IMR-90 (cell line): ENCODE results near the gene ITFG1. TPM values are rescaled to one million over a fixed set of nuclear protein-coding genes. Genes with fewer than 3 reads are reported as not detected.

Source experiments
- ATAC-seq: fragments of 200-7000 bp; cut with Tn5 transposase; 2 replicates; pipeline ENCODE4 v1.9.1; 2020; ENCODE audit warnings: low read depth, mild to moderate bottlenecking, moderate library complexity
- BruUV-seq: library from RNA; stranded (reverse); fragments of 400-500 nt; replicated peaks from 2 replicates; lab custom pipeline; 2021; lab: Mats Ljungman, UMichigan
- CTCF ChIA-PET: fragments of 300-600 bp; formaldehyde crosslinking; extraction: SDS; loops from one replicate; lab custom pipeline; 2021; ENCODE audit warnings: antibody characterized with exemption; lab: Yijun Ruan, JAX
- POLR2A ChIA-PET: fragments of 300-600 bp; sonication (Branson Sonifier 250); formaldehyde crosslinking; loops from one replicate; lab custom pipeline; 2022; ENCODE audit warnings: antibody characterized with exemption; ENCODE audit not compliant: unreplicated experiment; lab: Charles Lee
- DNase-seq: peaks from one replicate; pipeline ENCODE4 v3.0.0; 2013
- H2AFZ ChIP-seq: replicated peaks from 2 replicates; pipeline ENCODE3; 2013; ENCODE audit warnings: low read length, mild to moderate bottlenecking; ENCODE audit not compliant: poor library complexity
- H2AK5ac ChIP-seq: 2 replicates; pipeline ENCODE4 v1.6.1; 2013; ENCODE audit warnings: low read depth, low read length, inconsistent platforms
- H2AK9ac ChIP-seq: replicated peaks from 2 replicates; pipeline ENCODE3; 2013; ENCODE audit warnings: mild to moderate bottlenecking, low read depth, low read length, moderate library complexity; ENCODE audit not compliant: poor library complexity
- H2BK120ac ChIP-seq: 2 replicates; pipeline ENCODE4 v1.6.1; 2013; ENCODE audit warnings: low read depth, low read length, inconsistent platforms
- H2BK15ac ChIP-seq: 3 replicates; pipeline ENCODE4 v1.6.1; 2013; ENCODE audit warnings: low read depth, low read length, inconsistent platforms
- H2BK20ac ChIP-seq: 2 replicates; pipeline ENCODE4 v1.6.1; 2013; ENCODE audit warnings: low read depth, mild to moderate bottlenecking, inconsistent platforms, low read length, moderate library complexity
- H2BK5ac ChIP-seq: 2 replicates; pipeline ENCODE4 v1.6.1; 2013; ENCODE audit warnings: mild to moderate bottlenecking, low read depth, low read length, inconsistent platforms; ENCODE audit not compliant: poor library complexity, severe bottlenecking
- H3K14ac ChIP-seq: replicated peaks from 2 replicates; pipeline ENCODE4 v1.6.1; 2013; ENCODE audit warnings: low read depth, low read length, inconsistent platforms
- H3K18ac ChIP-seq: 2 replicates; pipeline ENCODE4 v1.6.1; 2013; ENCODE audit warnings: low read depth, low read length, control low read depth
- H3K23ac ChIP-seq: 2 replicates; pipeline ENCODE4 v1.6.1; 2013; ENCODE audit warnings: low read depth, low read length, inconsistent platforms
- H3K27ac ChIP-seq: 2 replicates; pipeline ENCODE4 v1.5.1; 2013; ENCODE audit warnings: mild to moderate bottlenecking, control low read depth, low read length; ENCODE audit not compliant: insufficient read depth
- H3K27me3 ChIP-seq: 2 replicates; pipeline ENCODE4 v1.6.1; 2013; ENCODE audit warnings: low read length; ENCODE audit not compliant: control insufficient read depth, insufficient read depth
- H3K36me3 ChIP-seq: 2 replicates; pipeline ENCODE4 v1.6.1; 2013; ENCODE audit warnings: low read length, mixed read lengths; ENCODE audit not compliant: control insufficient read depth, insufficient read depth
- H3K4ac ChIP-seq: 2 replicates; pipeline ENCODE4 v1.6.1; 2013; ENCODE audit warnings: low read depth, low read length, inconsistent platforms
- H3K4me1 ChIP-seq: 2 replicates; pipeline ENCODE4 v1.6.1; 2013; ENCODE audit warnings: low read length, mixed read lengths; ENCODE audit not compliant: control insufficient read depth, insufficient read depth
- H3K4me2 ChIP-seq: 2 replicates; pipeline ENCODE4 v1.6.1; 2013; ENCODE audit warnings: low read depth, mild to moderate bottlenecking, control low read depth, low read length, moderate library complexity
- H3K4me3 ChIP-seq: 2 replicates; pipeline ENCODE4 v1.5.1; 2013; ENCODE audit warnings: low read depth, mild to moderate bottlenecking, control low read depth, low read length, moderate library complexity; ENCODE audit not compliant: insufficient read depth
- H3K56ac ChIP-seq: 2 replicates; pipeline ENCODE4 v1.6.1; 2013; ENCODE audit warnings: low read length, inconsistent platforms; ENCODE audit not compliant: insufficient read depth; ENCODE audit errors: extremely low read depth
- H3K79me1 ChIP-seq, 2 experiments: 2 replicates each; pipeline ENCODE4 v1.6.1; 2013; ENCODE audit warnings: low read length in 2 of 2, inconsistent platforms in 1 of 2, low read depth in 1 of 2
- H3K9ac ChIP-seq: 2 replicates; pipeline ENCODE4 v1.6.1; 2013; ENCODE audit warnings: low read depth, low read length, control low read depth
- H3K9me1 ChIP-seq: 2 replicates; pipeline ENCODE4 v1.6.1; 2013; ENCODE audit warnings: low read length, inconsistent platforms; ENCODE audit not compliant: insufficient read depth
- H3K9me3 ChIP-seq: 2 replicates; pipeline ENCODE4 v1.6.1; 2013; ENCODE audit warnings: low read length; ENCODE audit not compliant: control insufficient read depth, insufficient read depth
- H4K20me1 ChIP-seq: 2 replicates; pipeline ENCODE4 v1.6.1; 2013; ENCODE audit warnings: low read length, inconsistent platforms; ENCODE audit not compliant: insufficient read depth
- H4K5ac ChIP-seq: 2 replicates; pipeline ENCODE4 v1.6.1; 2013; ENCODE audit warnings: mild to moderate bottlenecking, low read depth, low read length, control low read depth
- H4K8ac ChIP-seq, 2 experiments: 2 replicates each; pipeline ENCODE4 v1.6.1; 2013; ENCODE audit warnings: low read depth in 2 of 2, low read length in 2 of 2, control low read depth in 1 of 2, inconsistent platforms in 1 of 2
- H4K91ac ChIP-seq: 2 replicates; pipeline ENCODE4 v1.6.1; 2013; ENCODE audit warnings: low read depth, low read length, inconsistent platforms; ENCODE audit not compliant: insufficient read depth
- BHLHE40 ChIP-seq: fragments of 150-350 bp; IDR thresholded peaks from 2 replicates; pipeline ENCODE4 v1.6.1; 2016; ENCODE audit warnings: mild to moderate bottlenecking, low read depth, low read length
- CEBPB ChIP-seq: IDR thresholded peaks from 2 replicates; pipeline ENCODE4 v1.6.1; 2012; ENCODE audit warnings: low read depth, low read length, improper control_type of control experiment
- ELK1 ChIP-seq: fragments of 150-350 bp; IDR thresholded peaks from 2 replicates; pipeline ENCODE4 v1.6.1; 2016; ENCODE audit warnings: low read depth, mild to moderate bottlenecking, low read length, moderate library complexity, borderline replicate concordance
- FOS ChIP-seq: fragments of 150-350 bp; IDR thresholded peaks from 2 replicates; pipeline ENCODE4 v1.6.1; 2016; ENCODE audit warnings: low read depth, low read length
- MAFK ChIP-seq: IDR thresholded peaks from 2 replicates; pipeline ENCODE4 v1.6.1; 2012; ENCODE audit warnings: low read depth, low read length, improper control_type of control experiment
- MAZ ChIP-seq: IDR thresholded peaks from 2 replicates; pipeline ENCODE4 v1.6.1; 2012; ENCODE audit warnings: low read depth, mild to moderate bottlenecking, low read length, improper control_type of control experiment, moderate library complexity, borderline replicate concordance
- MXI1 ChIP-seq: IDR thresholded peaks from 2 replicates; pipeline ENCODE4 v1.6.1; 2012; ENCODE audit warnings: low read depth, mild to moderate bottlenecking, low read length, moderate library complexity, borderline replicate concordance
- NFE2L2 ChIP-seq: fragments of 150-350 bp; IDR thresholded peaks from 2 replicates; pipeline ENCODE4 v1.6.1; 2016; ENCODE audit warnings: low read depth, mild to moderate bottlenecking, low read length
- POLR2A ChIP-seq: IDR thresholded peaks from 2 replicates; pipeline ENCODE4 v1.6.1; 2012; ENCODE audit warnings: mild to moderate bottlenecking, low read depth, low read length
- RAD21 ChIP-seq: IDR thresholded peaks from 2 replicates; pipeline ENCODE4 v1.6.1; 2012; ENCODE audit warnings: low read length, improper control_type of control experiment
- SMC3 ChIP-seq: fragments of 150-350 bp; IDR thresholded peaks from 2 replicates; pipeline ENCODE4 v1.6.1; 2016; ENCODE audit warnings: low read depth, mild to moderate bottlenecking, antibody characterized with exemption, low read length, moderate library complexity
- WGBS, 2 experiments: methylation state at CpG; one replicate each; pipeline versions ENCODE4 v1.1.5 to v1.1.7; 2013; ENCODE audit warnings: missing lambda C conversion rate in 2 of 2; ENCODE audit not compliant: insufficient read length in 1 of 2; ENCODE audit errors: extremely low coverage in 2 of 2; 5-methylcytosine and 5-hydroxymethylcytosine counted together
- dilution Hi-C: fragments of 300-500 bp; cut with HindIII; formaldehyde crosslinking; loops from one replicate; pipeline ENCODE4 v1.14.3; 2018; ENCODE audit warnings: low sequenced_read_pairs; ENCODE audit not compliant: unreplicated experiment
- in situ Hi-C: fragments of 300-500 bp; cut with MboI; formaldehyde crosslinking; loops from 3 replicates; pipeline ENCODE4 v1.14.3; 2019; ENCODE audit warnings: low sequenced_read_pairs, inconsistent platforms, mixed read lengths
- intact Hi-C: fragments of 100-400 bp; cut with micrococcal nuclease; formaldehyde crosslinking; loops from 2 replicates; pipeline ENCODE4 v1.10.0; 2022
- polyA plus RNA-seq, 3 experiments: library from polyadenylated mRNA; depleted of rRNA; stranded (reverse); fragments of >200 nt; gene quantifications; 2 replicates each; pipeline ENCODE4 v1.2.3, GENCODE V29; 2012; ENCODE audit warnings: low replicate concordance in 1 of 3
- total RNA-seq: library from RNA; depleted of rRNA; stranded (reverse); fragments of >200 nt; gene quantifications from 2 replicates; pipeline ENCODE4 v1.2.3, GENCODE V29; 2012
- TF ChIP-seq, protein P1 (sequence below): fragments of 150-350 bp; IDR thresholded peaks from 2 replicates; pipeline ENCODE4 v1.6.1; 2017; ENCODE audit warnings: mild to moderate bottlenecking, antibody characterized with exemption, low read length, low read depth
- TF ChIP-seq, protein P2 (sequence below): conservative IDR thresholded peaks from 2 replicates; pipeline ENCODE4 v1.5.1; 2012; ENCODE audit warnings: mild to moderate bottlenecking, low read depth, low read length, improper control_type of control experiment

ITFG1 gene
- total and polyA plus RNA-seq, 2 of the 4 experiments (the other 2 are of a cell fraction): 54.3 to 60.4 TPM

DNA sequence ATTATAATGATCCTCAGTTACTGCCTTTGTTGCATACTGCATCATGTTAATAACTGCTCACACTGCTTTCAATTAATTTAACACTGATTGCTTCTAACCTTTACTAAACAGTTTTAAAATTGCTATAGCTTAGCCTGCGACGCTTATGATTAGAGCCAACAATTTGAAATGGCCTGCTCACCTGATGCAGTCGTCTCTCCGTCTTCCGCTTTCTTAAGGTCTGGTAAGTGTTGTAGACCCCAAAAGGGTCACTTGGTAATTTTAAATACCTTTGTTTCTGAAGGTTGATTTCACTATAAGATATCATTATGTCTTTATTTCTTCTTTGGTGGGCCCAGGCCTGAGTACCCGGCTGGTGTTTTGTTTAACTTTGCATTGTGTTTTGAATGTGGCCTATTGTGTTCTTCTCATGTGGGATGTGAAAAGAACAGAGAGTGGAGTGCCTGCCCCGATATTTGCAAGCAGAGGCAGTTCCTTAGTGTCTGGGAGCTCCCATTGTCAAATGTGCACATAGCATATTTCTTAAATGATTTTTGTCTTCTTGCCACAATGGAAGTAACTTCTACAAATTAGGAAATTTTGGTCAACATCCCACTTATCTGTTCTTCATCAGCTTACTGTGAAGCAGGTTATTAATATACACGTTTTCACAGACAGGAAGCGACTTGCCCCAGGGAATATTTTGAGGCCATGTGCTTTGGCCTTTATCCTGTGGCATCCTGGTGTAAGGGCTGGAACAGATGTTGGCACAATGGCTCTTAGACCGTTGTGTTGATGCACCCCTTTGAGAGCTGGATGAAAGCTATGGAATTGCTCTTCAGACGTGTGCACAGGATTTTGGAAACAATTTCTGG is 3.1 kb upstream of the ITFG1 start:
- Histone ChIP-seq H2AFZ (no peak overlapping the region), H3K79me1 (peaks cover 26 to 59% of the 10 kb centered on the region in 2 experiments), H3K14ac (no peak overlapping the region), H3K18ac (no peak overlapping the region), H4K8ac (no peak overlapping the region), H2BK15ac (no peak overlapping the region), H3K4me1 (peaks cover 4% of the 10 kb centered on the region; the same call in 1 of the 2 replicates), H3K9me1 (peaks cover 9% of the 10 kb centered on the region), H3K56ac (no peak overlapping the region), H4K20me1 (no peaks in the 10 kb centered on the region; the same call in 1 of the 2 replicates), H3K36me3 (no peaks in the 10 kb centered on the region), H3K27ac (no peak overlapping the region), H3K9ac (no peak overlapping the region), H3K27me3 (no peaks in the 10 kb centered on the region), H3K23ac (no peak overlapping the region), H2BK20ac (no peak overlapping the region), H3K4me3 (no peak overlapping the region), H2AK9ac (no peak overlapping the region), H2BK5ac (no peak overlapping the region), H2BK120ac (no peak overlapping the region), H3K9me3 (no peaks in the 10 kb centered on the region), H4K5ac (no peak overlapping the region), H2AK5ac (no peak overlapping the region), H4K91ac (no peak overlapping the region), H3K4me2 (no peak overlapping the region), H3K4ac (no peak overlapping the region)
- no CpG with 5 or more reads among the region's 11 CpGs for WGBS, 2 experiments
- TF ChIP-seq, protein P1, sequence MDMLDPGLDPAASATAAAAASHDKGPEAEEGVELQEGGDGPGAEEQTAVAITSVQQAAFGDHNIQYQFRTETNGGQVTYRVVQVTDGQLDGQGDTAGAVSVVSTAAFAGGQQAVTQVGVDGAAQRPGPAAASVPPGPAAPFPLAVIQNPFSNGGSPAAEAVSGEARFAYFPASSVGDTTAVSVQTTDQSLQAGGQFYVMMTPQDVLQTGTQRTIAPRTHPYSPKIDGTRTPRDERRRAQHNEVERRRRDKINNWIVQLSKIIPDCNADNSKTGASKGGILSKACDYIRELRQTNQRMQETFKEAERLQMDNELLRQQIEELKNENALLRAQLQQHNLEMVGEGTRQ: no peak
- no peak for TF ChIP-seq MXI1
- TF ChIP-seq MAZ: no peak
- no peak for TF ChIP-seq FOS
- no peak for TF ChIP-seq CEBPB
- TF ChIP-seq ELK1: no peak
- TF ChIP-seq SMC3: no peak
- TF ChIP-seq MAFK: no peak
- no peak for TF ChIP-seq NFE2L2
- TF ChIP-seq RAD21: no peak
- TF ChIP-seq BHLHE40: no peak
- TF ChIP-seq POLR2A: no peak
- TF ChIP-seq, protein P2, sequence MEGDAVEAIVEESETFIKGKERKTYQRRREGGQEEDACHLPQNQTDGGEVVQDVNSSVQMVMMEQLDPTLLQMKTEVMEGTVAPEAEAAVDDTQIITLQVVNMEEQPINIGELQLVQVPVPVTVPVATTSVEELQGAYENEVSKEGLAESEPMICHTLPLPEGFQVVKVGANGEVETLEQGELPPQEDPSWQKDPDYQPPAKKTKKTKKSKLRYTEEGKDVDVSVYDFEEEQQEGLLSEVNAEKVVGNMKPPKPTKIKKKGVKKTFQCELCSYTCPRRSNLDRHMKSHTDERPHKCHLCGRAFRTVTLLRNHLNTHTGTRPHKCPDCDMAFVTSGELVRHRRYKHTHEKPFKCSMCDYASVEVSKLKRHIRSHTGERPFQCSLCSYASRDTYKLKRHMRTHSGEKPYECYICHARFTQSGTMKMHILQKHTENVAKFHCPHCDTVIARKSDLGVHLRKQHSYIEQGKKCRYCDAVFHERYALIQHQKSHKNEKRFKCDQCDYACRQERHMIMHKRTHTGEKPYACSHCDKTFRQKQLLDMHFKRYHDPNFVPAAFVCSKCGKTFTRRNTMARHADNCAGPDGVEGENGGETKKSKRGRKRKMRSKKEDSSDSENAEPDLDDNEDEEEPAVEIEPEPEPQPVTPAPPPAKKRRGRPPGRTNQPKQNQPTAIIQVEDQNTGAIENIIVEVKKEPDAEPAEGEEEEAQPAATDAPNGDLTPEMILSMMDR: no peak
- DNase-seq: no peak
- no peak for ATAC-seq
- BruUV-seq: no TSS peak
- CTCF ChIA-PET: interaction anchor here (0.5 to 1.0 kb wide), 4 partner anchors 15 to 421 kb away, joined by 3 to 4 read pairs (median 3); no protein-coding TSS in a partner anchor
- POLR2A ChIA-PET: interaction anchor here (0.6 kb wide), 1 partner anchor 1109 kb away, joined by 3 read pairs; no protein-coding TSS in a partner anchor
- in situ Hi-C loops: loop anchor here (25.0 kb wide), 1 partner anchor 698 kb away; the partner anchor contains the start of gene ABCC12
- intact Hi-C loops: loop anchor here (5.0 to 10.0 kb wide), 3 partner anchors 271 to 588 kb away; no protein-coding TSS in a partner anchor
- dilution Hi-C loops: no loop called here
